Progenitor cell of endocrine pancreas (in vitro differentiated cells): ENCODE data around the gene GSTM4. TPM values are rescaled to one million over a fixed set of nuclear protein-coding genes. Genes with fewer than 3 reads are reported as not detected.

Experiments used
- DNase-seq: peaks from one replicate; pipeline ENCODE4 v3.0.0; 2021; ENCODE audit warnings: low spot score; ENCODE audit not compliant: unreplicated experiment
- H3K27ac Mint-ChIP-seq: 2 replicates; pipeline ENCODE4 v1.8.0; 2021; ENCODE audit warnings: mild to moderate bottlenecking, moderate library complexity, mixed read lengths
- H3K27me3 Mint-ChIP-seq: 2 replicates; pipeline ENCODE4 v1.8.0; 2021; ENCODE audit warnings: mixed read lengths
- H3K36me3 Mint-ChIP-seq: 2 replicates; pipeline ENCODE4 v1.8.0; 2022; ENCODE audit warnings: mixed read lengths; ENCODE audit not compliant: insufficient read depth
- H3K4me1 Mint-ChIP-seq: 2 replicates; pipeline ENCODE4 v1.8.0; 2021; ENCODE audit warnings: low read depth, mixed read lengths
- H3K4me3 Mint-ChIP-seq: 2 replicates; pipeline ENCODE4 v1.8.0; 2021; ENCODE audit warnings: low read depth, mild to moderate bottlenecking, moderate library complexity, mixed read lengths
- H3K9me3 Mint-ChIP-seq: 2 replicates; pipeline ENCODE4 v1.8.0; 2021; ENCODE audit warnings: low read depth, mixed read lengths
- CTCF ChIP-seq: fragments of 200-600 bp; sonication (generic); IDR thresholded peaks from one replicate; pipeline ENCODE4 v1.5.0; 2021; ENCODE audit warnings: antibody characterized with exemption, mild to moderate bottlenecking; ENCODE audit not compliant: unreplicated experiment
- total RNA-seq: library from RNA; stranded (reverse); gene quantifications from 2 replicates; pipeline ENCODE4 v1.2.1, GENCODE V29; 2021

The GSTM4 gene
- total RNA-seq, 1 donor from 2014 or later = 21.0 TPM

GRCh38 chr1:109632671-109633346 lies 23.1 kb upstream of the GSTM4 start:
- Mint-ChIP-seq H3K36me3 (peaks cover 7% of the 10 kb centered on the region), H3K4me3 (no peak overlapping the region), H3K4me1 (peaks cover 3% of the 10 kb centered on the region), H3K27me3 (no peaks in the 10 kb centered on the region), H3K27ac (no peak overlapping the region), H3K9me3 (no peaks in the 10 kb centered on the region)
- TF ChIP-seq CTCF = no peak
- DNase-seq = no peak

GRCh38 chr1:109634292-109634691 lies 21.6 kb upstream of the GSTM4 start:
- no peak for DNase-seq
- no peak for TF ChIP-seq CTCF
- no peaks in the 10 kb centered on the region for H3K9me3 Mint-ChIP-seq
- H3K27me3 Mint-ChIP-seq = no peaks in the 10 kb centered on the region
- no peak overlapping the region for H3K4me3 Mint-ChIP-seq
- peaks cover 5% of the 10 kb centered on the region for H3K36me3 Mint-ChIP-seq
- H3K27ac Mint-ChIP-seq = no peak overlapping the region
- H3K4me1 Mint-ChIP-seq = peaks cover 8% of the 10 kb centered on the region

GRCh38 chr1:109634771-109635750 lies 20.8 kb upstream of the GSTM4 start:
- H3K9me3 Mint-ChIP-seq = no peaks in the 10 kb centered on the region
- H3K4me3 Mint-ChIP-seq = no peak overlapping the region
- no peaks in the 10 kb centered on the region for H3K27me3 Mint-ChIP-seq
- H3K4me1 Mint-ChIP-seq = peaks cover 10% of the 10 kb centered on the region
- no peak overlapping the region for H3K27ac Mint-ChIP-seq
- TF ChIP-seq CTCF = no peak
- no peak for DNase-seq
- peaks cover 4% of the 10 kb centered on the region for H3K36me3 Mint-ChIP-seq

- DNase-seq = no peak
- no peaks in the 10 kb centered on the region for H3K27me3 Mint-ChIP-seq
- peaks cover 11% of the 10 kb centered on the region for H3K4me1 Mint-ChIP-seq
- H3K9me3 Mint-ChIP-seq = no peaks in the 10 kb centered on the region
- TF ChIP-seq CTCF = no peak
- H3K4me3 Mint-ChIP-seq = no peak overlapping the region
- peak overlapping the region; percentile 0 for H3K27ac Mint-ChIP-seq
- peaks cover 4% of the 10 kb centered on the region for H3K36me3 Mint-ChIP-seq
Observed at GRCh38 chr1:109635862-109636200, 20.1 kb upstream of the GSTM4 start.

- H3K36me3 Mint-ChIP-seq = peaks cover 1% of the 10 kb centered on the region
- no peaks in the 10 kb centered on the region for H3K9me3 Mint-ChIP-seq
- peaks cover 4% of the 10 kb centered on the region for H3K27me3 Mint-ChIP-seq
- peaks cover 11% of the 10 kb centered on the region for H3K4me1 Mint-ChIP-seq
- H3K27ac Mint-ChIP-seq = peak overlapping the region; percentile 0
- DNase-seq = no peak
- TF ChIP-seq CTCF = no peak
- H3K4me3 Mint-ChIP-seq = no peak overlapping the region
Observed at GRCh38 chr1:109636201-109636952, 19.5 kb upstream of the GSTM4 start.
